Activated CD8-positive, alpha-beta memory T cell treated with anti-CD3 and anti-CD28 coated beads for 4 hours (primary cell): ENCODE results near the gene TFIP11.

ENCODE experiments used
- DNase-seq, 2 donors: peaks; one replicate each; pipeline ENCODE4 v3.0.0-alpha.2; 2020; ENCODE audit warnings: low read depth in 2 of 2

The TFIP11 gene

GRCh38 chr22:26503758-26504157 lies 8.5 kb downstream of the TFIP11 start:
- DNase-seq: no peak

- DNase-seq: peak; percentile 27 to 36
These were observed 9.3 kb downstream of the TFIP11 start for GRCh38 chr22:26502688-26503561.

- no peak for DNase-seq
These were observed 10.3 kb downstream of the TFIP11 start for GRCh38 chr22:26501996-26502395.

- DNase-seq: no peak
These were observed 13.0 kb downstream of the TFIP11 start for GRCh38 chr22:26499188-26499703.

GRCh38 chr22:26496456-26496855 lies 15.8 kb downstream of the TFIP11 start:
- DNase-seq: no peak

- DNase-seq: no peak
These were observed 17.8 kb downstream of the TFIP11 start for GRCh38 chr22:26494506-26494905.

GRCh38 chr22:26492220-26492619 lies 20.1 kb downstream of the TFIP11 start:
- no peak for DNase-seq

- DNase-seq: no peak
These were observed 22.7 kb downstream of the TFIP11 start for GRCh38 chr22:26489447-26490036.

- DNase-seq: no peak
These were observed 24.3 kb downstream of the TFIP11 start for GRCh38 chr22:26487996-26488395.

GRCh38 chr22:26486394-26486793 lies 25.9 kb downstream of the TFIP11 start:
- no peak for DNase-seq

- DNase-seq: no peak
These were observed 26.4 kb downstream of the TFIP11 start for GRCh38 chr22:26485806-26486390.

GRCh38 chr22:26485013-26485412 lies 27.3 kb downstream of the TFIP11 start:
- DNase-seq: no peak

- DNase-seq: no peak
These were observed 27.9 kb downstream of the TFIP11 start for GRCh38 chr22:26484360-26484706.

- peak; percentile 81 to 87 for DNase-seq
These were observed 28.6 kb downstream of the TFIP11 start, which contains the start of the genes HPS4 and SRRD for GRCh38 chr22:26483439-26484359. TSS of gene HPS4 (minus strand) at chr22:26483783. CDS start at chr22:26481762, 2,021 bp downstream. TSS of gene SRRD (plus strand) at chr22:26483877. CDS start at chr22:26483891, 14 bp downstream.

GRCh38 chr22:26483043-26483438 lies 29.2 kb downstream of the TFIP11 start:
- DNase-seq: no peak

GRCh38 chr22:26482161-26482560 lies 30.1 kb downstream of the TFIP11 start:
- DNase-seq: no peak

GRCh38 chr22:26481694-26482093 lies 30.6 kb downstream of the TFIP11 start:
- DNase-seq: no peak

- DNase-seq: no peak
These were observed 31.1 kb downstream of the TFIP11 start for GRCh38 chr22:26481112-26481693.

GRCh38 chr22:26480611-26480932 lies 31.7 kb downstream of the TFIP11 start:
- DNase-seq: no peak

GRCh38 chr22:26479792-26480610 lies 32.3 kb downstream of the TFIP11 start:
- DNase-seq: no peak
